H1 (cell line): ENCODE data around the gene ALDH4A1. TPM values are rescaled to one million over a fixed set of nuclear protein-coding genes. Genes with fewer than 3 reads are reported as not detected.

Experiments used
- CTCF ChIA-PET: fragments of 300-600 bp; sonication (Branson Sonifier 250); formaldehyde crosslinking; loops from one replicate; lab custom pipeline; 2021; ENCODE audit not compliant: partially characterized antibody; lab: Charles Lee
- POLR2A ChIA-PET: fragments of 300-600 bp; sonication (Branson Sonifier 250); formaldehyde crosslinking; loops from one replicate; lab custom pipeline; 2021; ENCODE audit warnings: inconsistent platforms; ENCODE audit not compliant: partially characterized antibody; lab: Charles Lee
- DNase-seq, 2 experiments: peaks; one replicate each; pipeline versions ENCODE4 v3.0.0 to v3.0.0-alpha.2; 2010 to 2022; ENCODE audit warnings: low spot score in 2 of 2, low read depth in 1 of 2, mixed read lengths in 1 of 2
- FAIRE-seq: peaks from 2 replicates; lab custom pipeline; 2011; peaks lifted over from hg19 to GRCh38; lab: Jason Lieb, UNC
- H2AFZ ChIP-seq: 2 replicates; pipeline ENCODE4 v1.8.1; 2012; ENCODE audit warnings: low read length, inconsistent platforms
- H2AK5ac ChIP-seq: 2 replicates; pipeline ENCODE4 v1.6.1; 2013; ENCODE audit warnings: low read depth, low read length
- H2BK120ac ChIP-seq: replicated peaks from 2 replicates; pipeline ENCODE3; 2013; ENCODE audit warnings: low read depth, low read length, inconsistent platforms
- H2BK12ac ChIP-seq: 2 replicates; pipeline ENCODE4 v1.6.1; 2013; ENCODE audit warnings: low read depth, low read length
- H2BK15ac ChIP-seq: 2 replicates; pipeline ENCODE4 v1.6.1; 2013; ENCODE audit warnings: low read length
- H2BK20ac ChIP-seq: 2 replicates; pipeline ENCODE4 v1.6.1; 2013; ENCODE audit warnings: low read length
- H2BK5ac ChIP-seq: 2 replicates; pipeline ENCODE4 v1.6.1; 2013; ENCODE audit warnings: low read depth, low read length
- H3K14ac ChIP-seq: 2 replicates; pipeline ENCODE4 v1.6.1; 2013; ENCODE audit warnings: inconsistent platforms; ENCODE audit not compliant: insufficient read length
- H3K18ac ChIP-seq: 2 replicates; pipeline ENCODE4 v1.6.1; 2013; ENCODE audit warnings: low read length; ENCODE audit errors: extremely low read depth
- H3K23ac ChIP-seq: 2 replicates; pipeline ENCODE4 v1.6.1; 2013; ENCODE audit warnings: inconsistent platforms; ENCODE audit not compliant: insufficient read length
- H3K23me2 ChIP-seq: 2 replicates; pipeline ENCODE4 v1.6.1; 2013; ENCODE audit warnings: low read depth, low read length
- H3K27ac ChIP-seq: 2 replicates; pipeline ENCODE4 v1.6.1; 2011; ENCODE audit warnings: low read depth, low read length, inconsistent platforms
- H3K27me3 ChIP-seq, 4 experiments: replicated peaks in 1 of 4; 1 replicate in 1 of 4; 2 replicates in 3 of 4; pipeline versions ENCODE4 v1.6.1 to v1.8.1; 2011 to 2013; ENCODE audit warnings: low read length in 3 of 4, mild to moderate bottlenecking in 3 of 4, inconsistent platforms in 2 of 4, mixed read lengths in 2 of 4, moderate library complexity in 1 of 4; ENCODE audit not compliant: control insufficient read depth in 3 of 4, insufficient read depth in 3 of 4; ENCODE audit errors: extremely low read depth in 1 of 4
- H3K36me3 ChIP-seq, 4 experiments: 2 replicates each; pipeline versions ENCODE4 v1.6.1 to v1.8.1; 2011 to 2013; ENCODE audit warnings: mild to moderate bottlenecking in 4 of 4, low read length in 3 of 4, moderate library complexity in 2 of 4, control low read depth in 1 of 4, inconsistent platforms in 1 of 4; ENCODE audit not compliant: insufficient read depth in 4 of 4, control insufficient read depth in 2 of 4
- H3K4ac ChIP-seq: replicated peaks from 2 replicates; pipeline ENCODE3; 2013; ENCODE audit warnings: low read length, low read depth, mixed read lengths, inconsistent platforms; ENCODE audit not compliant: insufficient read length
- H3K4me1 ChIP-seq, 4 experiments: replicated peaks in 1 of 4; 1 replicate in 1 of 4; 2 replicates in 3 of 4; pipeline versions ENCODE4 v1.6.1 to v1.8.1; 2011 to 2013; ENCODE audit warnings: low read length in 3 of 4, inconsistent platforms in 2 of 4, mixed read lengths in 1 of 4; ENCODE audit not compliant: insufficient read depth in 4 of 4, control insufficient read depth in 3 of 4
- H3K4me2 ChIP-seq, 2 experiments: 2 replicates each; pipeline versions ENCODE4 v1.6.1 to v1.8.1; 2011 to 2013; ENCODE audit warnings: low read depth in 2 of 2, low read length in 2 of 2, control low read depth in 1 of 2, inconsistent platforms in 1 of 2, mild to moderate bottlenecking in 1 of 2; ENCODE audit not compliant: insufficient read depth in 1 of 2
- H3K4me3 ChIP-seq, 4 experiments: fragments of 200-600, 300-600 bp in 1 of 4; sonication (generic), shearing (Covaris generic), sonication (Bioruptor Twin) in 1 of 4; 2 replicates each; pipeline versions ENCODE4 v1.5.1 to v1.8.1; 2011 to 2016; ENCODE audit warnings: low read length in 4 of 4, low read depth in 3 of 4, control low read depth in 2 of 4, inconsistent platforms in 2 of 4, mild to moderate bottlenecking in 2 of 4, mixed read lengths in 1 of 4, moderate library complexity in 1 of 4; ENCODE audit not compliant: insufficient read depth in 2 of 4; ENCODE audit errors: extremely low read depth in 1 of 4
- H3K56ac ChIP-seq: replicated peaks from 2 replicates; pipeline ENCODE3; 2013; ENCODE audit warnings: low read depth, mild to moderate bottlenecking, mixed read lengths, low read length, inconsistent platforms; ENCODE audit not compliant: insufficient read length
- H3K79me1 ChIP-seq: 2 replicates; pipeline ENCODE4 v1.6.1; 2013; ENCODE audit warnings: low read depth, low read length, control low read depth
- H3K79me2 ChIP-seq, 2 experiments: 2 replicates each; pipeline versions ENCODE4 v1.6.1 to v1.8.1; 2012 to 2013; ENCODE audit warnings: low read length in 2 of 2, mild to moderate bottlenecking in 2 of 2, inconsistent platforms in 1 of 2; ENCODE audit not compliant: insufficient read depth in 2 of 2, control insufficient read depth in 1 of 2
- H3K9ac ChIP-seq, 4 experiments: replicated peaks in 1 of 4; 1 replicate in 1 of 4; 2 replicates in 3 of 4; pipeline versions ENCODE4 v1.6.1 to v1.8.1; 2011 to 2013; ENCODE audit warnings: low read depth in 3 of 4, low read length in 3 of 4, control low read depth in 2 of 4, mild to moderate bottlenecking in 2 of 4, moderate library complexity in 2 of 4, inconsistent platforms in 1 of 4; ENCODE audit errors: extremely low read depth in 1 of 4
- H3K9me3 ChIP-seq, 2 experiments: 2 replicates each; pipeline versions ENCODE4 v1.6.1 to v1.8.1; 2012 to 2013; ENCODE audit warnings: mild to moderate bottlenecking in 2 of 2, moderate library complexity in 2 of 2, control low read depth in 1 of 2, inconsistent platforms in 1 of 2, low read depth in 1 of 2, low read length in 1 of 2, mixed read lengths in 1 of 2; ENCODE audit not compliant: insufficient read depth in 2 of 2
- H4K20me1 ChIP-seq, 2 experiments: replicated peaks in 1 of 2; 2 replicates each; pipeline versions ENCODE3 to v1.8.1; 2011 to 2013; ENCODE audit warnings: inconsistent platforms in 2 of 2, low read length in 2 of 2, mild to moderate bottlenecking in 1 of 2; ENCODE audit not compliant: insufficient read depth in 2 of 2, control insufficient read depth in 1 of 2
- H4K5ac ChIP-seq: 2 replicates; pipeline ENCODE4 v1.6.1; 2013; ENCODE audit warnings: low read length, low read depth, mixed read lengths, inconsistent platforms; ENCODE audit not compliant: insufficient read length
- H4K8ac ChIP-seq: 2 replicates; pipeline ENCODE4 v1.8.0; 2013; ENCODE audit warnings: mild to moderate bottlenecking, moderate library complexity, low read length, inconsistent platforms; ENCODE audit not compliant: insufficient read depth; ENCODE audit errors: extremely low read depth
- H4K91ac ChIP-seq: replicated peaks from 2 replicates; pipeline ENCODE3; 2013; ENCODE audit warnings: low read length, mixed read lengths, inconsistent platforms; ENCODE audit not compliant: insufficient read length
- BCL11A ChIP-seq, 2 experiments: IDR thresholded peaks; one replicate each; pipeline ENCODE4 v1.6.1; 2011; ENCODE audit warnings: low read depth in 2 of 2, low read length in 2 of 2, mild to moderate bottlenecking in 2 of 2
- CHD2 ChIP-seq: IDR thresholded peaks from 2 replicates; pipeline ENCODE4 v1.6.1; 2012; ENCODE audit warnings: low read length, improper control_type of control experiment
- EZH2 ChIP-seq: fragments of 200-600 bp; sonication (generic); IDR thresholded peaks from 2 replicates; pipeline ENCODE4 v1.7.1; 2012; ENCODE audit warnings: low read depth, mild to moderate bottlenecking, moderate library complexity, low read length, inconsistent platforms; ENCODE audit not compliant: severe bottlenecking
- RBBP5 ChIP-seq: IDR thresholded peaks from 2 replicates; pipeline ENCODE4 v1.7.1; 2012; ENCODE audit warnings: low read depth, mild to moderate bottlenecking, inconsistent platforms, low read length, moderate library complexity, borderline replicate concordance
- TBP ChIP-seq: IDR thresholded peaks from 2 replicates; pipeline ENCODE4 v1.6.1; 2011; ENCODE audit warnings: low read depth, low read length, improper control_type of control experiment
- WGBS, 2 experiments: shearing (Covaris generic) in 1 of 2; methylation state at CpG; one replicate each; pipeline versions ENCODE4 v1.1.6 to v1.1.7; 2013 to 2015; ENCODE audit warnings: low lambda C conversion rate in 2 of 2, mixed read lengths in 2 of 2, inconsistent platforms in 1 of 2, low coverage in 1 of 2, missing lambda C conversion rate in 1 of 2; ENCODE audit not compliant: insufficient replicate concordance in 2 of 2, insufficient coverage in 1 of 2, insufficient read length in 1 of 2; ENCODE audit errors: extremely low coverage in 1 of 2, missing lambda C conversion rate in 1 of 2; 5-methylcytosine and 5-hydroxymethylcytosine counted together
- polyA plus RNA-seq, 7 experiments: library from polyadenylated mRNA; depleted of rRNA in 3 of 7; stranded (reverse) in 5 of 7; unstranded in 2 of 7; fragments of >200 nt in 5 of 7; fragments of 200-250 nt in 2 of 7; gene quantifications; 1 replicate in 5 of 7; 2 replicates in 1 of 7; 4 replicates in 1 of 7; pipeline versions ENCODE4 v1.2.1 to v1.2.3, GENCODE V29; 2011 to 2013; ENCODE audit warnings: missing spikeins in 2 of 7, mixed read lengths in 2 of 7
- total RNA-seq: library from RNA; stranded (reverse); fragmentation: NEBNext Ultra II Directional; extraction: Animal tissue kit (Norgen Biotek cat#: 25700); gene quantifications from 2 replicates; pipeline ENCODE4 v1.2.1, GENCODE V29; 2021
- TF ChIP-seq, protein P1 (sequence below), 3 experiments: IDR thresholded peaks; 1 replicate in 2 of 3; 2 replicates in 1 of 3; pipeline versions ENCODE4 v1.5.1 to v1.6.1; 2011; ENCODE audit warnings: low read length in 3 of 3, mild to moderate bottlenecking in 3 of 3, inconsistent platforms in 2 of 3, low read depth in 1 of 3, moderate library complexity in 1 of 3; ENCODE audit not compliant: insufficient read depth in 1 of 3; ENCODE audit errors: control extremely low read depth in 1 of 3

ALDH4A1 gene
- total and polyA plus RNA-seq, 2 of the 8 experiments (the other 6 are each of a cell fraction or from before 2014, with no cell fraction given), result 30.3 to 35.9 TPM

DNA sequence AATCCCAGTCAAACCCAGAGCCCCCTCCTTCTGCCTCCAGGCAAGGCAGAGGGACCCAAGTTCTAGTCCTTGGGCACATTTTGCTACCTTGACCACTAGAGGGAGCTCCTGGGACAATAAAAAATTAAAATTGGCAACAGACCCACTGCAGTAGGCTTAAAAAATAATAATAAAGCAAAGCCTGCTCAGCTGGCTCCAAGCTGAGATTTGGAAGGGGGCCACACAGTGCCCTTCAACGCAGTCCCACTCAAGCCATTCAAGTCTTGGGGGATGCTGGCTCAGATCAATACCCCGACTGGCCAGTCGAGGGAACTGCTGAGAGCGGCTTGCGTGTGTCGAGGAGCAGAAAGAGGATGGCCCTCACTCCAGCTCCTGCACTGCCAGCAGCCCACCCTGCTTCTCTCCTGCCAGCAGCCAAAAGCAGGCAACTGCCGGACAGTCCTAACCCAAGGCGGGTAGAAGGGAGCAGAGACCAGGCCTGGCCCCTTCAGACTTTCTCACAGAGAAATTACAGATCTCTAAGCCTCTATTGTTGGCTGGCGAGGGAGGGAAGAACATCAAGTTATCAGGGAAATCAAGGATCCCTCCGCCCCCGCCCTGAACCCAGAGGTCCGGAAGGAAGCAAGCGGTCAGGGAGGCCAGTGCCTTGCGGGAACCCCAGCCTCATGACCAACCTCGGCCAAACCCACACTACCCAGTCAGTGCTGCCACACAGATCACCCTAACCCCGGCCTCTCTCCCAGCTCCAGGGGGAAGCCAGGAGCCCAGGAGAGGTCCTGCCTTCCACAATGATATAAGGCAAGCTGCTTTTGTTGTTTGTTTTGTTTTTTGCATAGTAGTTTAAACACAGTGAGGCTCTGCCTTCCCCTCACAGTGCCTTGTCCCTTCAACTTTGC is 4.9 kb upstream of the ALDH4A1 start:
- H3K9ac ChIP-seq, result no peak overlapping the region
- DNase-seq, result peak in 1 of 2 experiments; percentile 68
- POLR2A ChIA-PET, result interaction anchor here (1.2 to 2.6 kb wide), 3 partner anchors 10 to 48 kb away, joined by 3 to 11 read pairs (median 3); partner anchors contain the start of gene IFFO2
- TF ChIP-seq, protein P1, sequence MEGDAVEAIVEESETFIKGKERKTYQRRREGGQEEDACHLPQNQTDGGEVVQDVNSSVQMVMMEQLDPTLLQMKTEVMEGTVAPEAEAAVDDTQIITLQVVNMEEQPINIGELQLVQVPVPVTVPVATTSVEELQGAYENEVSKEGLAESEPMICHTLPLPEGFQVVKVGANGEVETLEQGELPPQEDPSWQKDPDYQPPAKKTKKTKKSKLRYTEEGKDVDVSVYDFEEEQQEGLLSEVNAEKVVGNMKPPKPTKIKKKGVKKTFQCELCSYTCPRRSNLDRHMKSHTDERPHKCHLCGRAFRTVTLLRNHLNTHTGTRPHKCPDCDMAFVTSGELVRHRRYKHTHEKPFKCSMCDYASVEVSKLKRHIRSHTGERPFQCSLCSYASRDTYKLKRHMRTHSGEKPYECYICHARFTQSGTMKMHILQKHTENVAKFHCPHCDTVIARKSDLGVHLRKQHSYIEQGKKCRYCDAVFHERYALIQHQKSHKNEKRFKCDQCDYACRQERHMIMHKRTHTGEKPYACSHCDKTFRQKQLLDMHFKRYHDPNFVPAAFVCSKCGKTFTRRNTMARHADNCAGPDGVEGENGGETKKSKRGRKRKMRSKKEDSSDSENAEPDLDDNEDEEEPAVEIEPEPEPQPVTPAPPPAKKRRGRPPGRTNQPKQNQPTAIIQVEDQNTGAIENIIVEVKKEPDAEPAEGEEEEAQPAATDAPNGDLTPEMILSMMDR (IDR thresholded peaks at IDR 0.05; ENCODE audit: control extremely low read depth in 1 of 3, insufficient read depth in 1 of 3, low read depth in 1 of 3, low read length in 3 of 3), result peak; percentile 62 to 83 (median 72)
- TF ChIP-seq TBP, result no peak
- TF ChIP-seq CHD2, result no peak
- TF ChIP-seq BCL11A (IDR thresholded peaks at IDR 0.05; ENCODE audit: low read depth in 2 of 2, low read length in 2 of 2), result no peak
- TF ChIP-seq EZH2, result no peak
- TF ChIP-seq RBBP5, result no peak

More for the DNA sequence above, 4.9 kb upstream of the ALDH4A1 start:
- H4K8ac ChIP-seq, result no peak overlapping the region
- no peak overlapping the region for H2BK20ac ChIP-seq
- H3K14ac ChIP-seq, result no peak overlapping the region
- peaks cover 0 to 5% (median 2%) of the 10 kb centered on the region in 4 experiments; a peak in 1 of 7 replicates for H3K4me1 ChIP-seq
- H3K27me3 ChIP-seq, result peaks cover 0 to 3% (median 0%) of the 10 kb centered on the region in 4 experiments; a peak in 2 of 7 replicates
- no peak overlapping the region for H3K18ac ChIP-seq
- no peaks in the 10 kb centered on the region for H3K79me2 ChIP-seq
- no peak overlapping the region for H3K56ac ChIP-seq
- H3K9me3 ChIP-seq, result no peaks in the 10 kb centered on the region
- H2BK120ac ChIP-seq, result no peak overlapping the region
- no peak overlapping the region for H3K4me2 ChIP-seq
- 72% methylated on average over 16 of the region's 16 CpGs; no CpG with 5 or more reads in 1 of the 2 experiments for WGBS, 2 experiments
- H3K79me1 ChIP-seq, result no peaks in the 10 kb centered on the region
- H2AK5ac ChIP-seq, result no peak overlapping the region
- H4K20me1 ChIP-seq, result no peaks in the 10 kb centered on the region
- no peaks in the 10 kb centered on the region for H3K36me3 ChIP-seq
- CTCF ChIA-PET, result interaction anchor here (0.6 to 8.0 kb wide), 59 partner anchors 8 to 377 kb away, joined by 3 to 131 read pairs (median 5); partner anchors contain the start of gene IFFO2
- 0 out of 2 replicates have a peak overlapping the region, but pooled peaks have one; percentile 17 for H2BK12ac ChIP-seq
- no peak for FAIRE-seq
- H3K23ac ChIP-seq, result no peak overlapping the region
- H4K5ac ChIP-seq, result no peak overlapping the region
- peaks cover 3% of the 10 kb centered on the region; the same call in 1 of the 2 replicates for H3K23me2 ChIP-seq
- no peak overlapping the region for H3K27ac ChIP-seq
- H4K91ac ChIP-seq, result no peak overlapping the region
- no peak overlapping the region for H2BK15ac ChIP-seq
- H2AFZ ChIP-seq, result no peak overlapping the region
- H3K4ac ChIP-seq, result no peak overlapping the region
- no peak overlapping the region for H3K4me3 ChIP-seq
- H2BK5ac ChIP-seq, result no peak overlapping the region
